CD14-positive monocyte (primary cell): ENCODE measurements around the gene C10orf95. TPM values are rescaled to one million over a fixed set of nuclear protein-coding genes. Genes with fewer than 3 reads are reported as not detected.

Source experiments
- DNase-seq, 3 donors: peaks; one replicate each; pipeline ENCODE4 v3.0.0-alpha.2; 2011 to 2022
- H2AFZ ChIP-seq: 2 replicates; pipeline ENCODE4 v1.6.0; 2012; ENCODE audit warnings: mild to moderate bottlenecking, low read depth, low read length, inconsistent platforms; ENCODE audit not compliant: insufficient read depth, poor library complexity, severe bottlenecking
- H3K27ac ChIP-seq, 2 donors: 1 replicate in 1 of 2; 2 replicates in 1 of 2; pipeline ENCODE4 v1.5.1; 2012 to 2013; ENCODE audit warnings: low read length in 2 of 2, control low read depth in 1 of 2, inconsistent platforms in 1 of 2, low read depth in 1 of 2, mild to moderate bottlenecking in 1 of 2
- H3K27me3 ChIP-seq, 2 donors: one replicate each; pipeline versions ENCODE4 v1.6.0 to v1.6.1; 2011 to 2013; ENCODE audit warnings: low read length in 2 of 2; ENCODE audit not compliant: control insufficient read depth in 2 of 2, insufficient read depth in 2 of 2
- H3K36me3 ChIP-seq, 2 donors: replicated peaks in 1 of 2; 1 replicate in 1 of 2; 2 replicates in 1 of 2; pipeline versions ENCODE4 v1.5.1 to v1.6.1; 2012 to 2013; ENCODE audit warnings: low read length in 2 of 2, control low read depth in 1 of 2, inconsistent platforms in 1 of 2, mild to moderate bottlenecking in 1 of 2; ENCODE audit not compliant: insufficient read depth in 2 of 2, control insufficient read depth in 1 of 2
- H3K4me1 ChIP-seq, 2 donors: 1 replicate in 1 of 2; 2 replicates in 1 of 2; pipeline versions ENCODE4 v1.5.1 to v1.6.1; 2012 to 2013; ENCODE audit warnings: low read length in 2 of 2, control low read depth in 1 of 2, inconsistent platforms in 1 of 2, mild to moderate bottlenecking in 1 of 2, moderate library complexity in 1 of 2; ENCODE audit not compliant: insufficient read depth in 2 of 2, control insufficient read depth in 1 of 2
- H3K4me2 ChIP-seq: replicated peaks from 2 replicates; pipeline ENCODE3; 2012; ENCODE audit warnings: low read length, moderate library complexity, mild to moderate bottlenecking; ENCODE audit not compliant: poor library complexity, severe bottlenecking; ENCODE audit errors: extremely low read depth
- H3K4me3 ChIP-seq, 3 experiments: fragments of 200-600 bp in 1 of 3; sonication (generic) in 1 of 3; replicated peaks in 1 of 3; 1 replicate in 2 of 3; 2 replicates in 1 of 3; pipeline ENCODE4 v1.5.1; 2011 to 2013; ENCODE audit warnings: low read length in 3 of 3, mild to moderate bottlenecking in 3 of 3, control low read depth in 2 of 3, low read depth in 2 of 3, inconsistent platforms in 1 of 3, moderate library complexity in 1 of 3
- H3K79me2 ChIP-seq: 2 replicates; pipeline ENCODE4 v1.6.0; 2012; ENCODE audit warnings: mild to moderate bottlenecking, control low read depth, inconsistent platforms, low read length, moderate library complexity; ENCODE audit not compliant: insufficient read depth
- H3K9ac ChIP-seq: 2 replicates; pipeline ENCODE4 v1.6.0; 2017; ENCODE audit warnings: low read length, mild to moderate bottlenecking; ENCODE audit not compliant: insufficient read depth, poor library complexity, severe bottlenecking
- H3K9me3 ChIP-seq, 2 donors: replicated peaks in 1 of 2; 1 replicate in 1 of 2; 2 replicates in 1 of 2; pipeline versions ENCODE4 v1.5.1 to v1.6.1; 2012 to 2013; ENCODE audit warnings: low read length in 2 of 2, control low read depth in 1 of 2; ENCODE audit not compliant: control insufficient read depth in 1 of 2, insufficient read depth in 1 of 2
- H4K20me1 ChIP-seq: 2 replicates; pipeline ENCODE4 v1.6.0; 2012; ENCODE audit warnings: mild to moderate bottlenecking, low read length, control low read depth, moderate library complexity; ENCODE audit not compliant: insufficient read depth
- H3K27ac Mint-ChIP-seq, 7 donors: one replicate each; pipeline ENCODE4 v1.8.0; 2020; ENCODE audit warnings: mild to moderate bottlenecking in 7 of 7, mixed read lengths in 7 of 7, moderate library complexity in 6 of 7, inconsistent platforms in 2 of 7
- H3K27me3 Mint-ChIP-seq, 3 donors: one replicate each; pipeline ENCODE4 v1.8.0; 2021 to 2022; ENCODE audit warnings: low read depth in 3 of 3, mild to moderate bottlenecking in 3 of 3, mixed read lengths in 3 of 3, moderate library complexity in 3 of 3, inconsistent platforms in 1 of 3
- H3K36me3 Mint-ChIP-seq, 2 donors: one replicate each; pipeline ENCODE4 v1.8.0; 2020; ENCODE audit warnings: mixed read lengths in 2 of 2, inconsistent platforms in 1 of 2, mild to moderate bottlenecking in 1 of 2
- H3K4me1 Mint-ChIP-seq: one replicate; pipeline ENCODE4 v1.8.0; 2020; ENCODE audit warnings: mild to moderate bottlenecking, mixed read lengths
- H3K4me3 Mint-ChIP-seq, 2 donors: one replicate each; pipeline ENCODE4 v1.8.0; 2020; ENCODE audit warnings: mild to moderate bottlenecking in 2 of 2, mixed read lengths in 2 of 2, moderate library complexity in 1 of 2
- H3K9me3 Mint-ChIP-seq, 7 donors: one replicate each; pipeline ENCODE4 v1.8.0; 2020 to 2022; ENCODE audit warnings: mixed read lengths in 7 of 7, mild to moderate bottlenecking in 6 of 7, moderate library complexity in 6 of 7, inconsistent platforms in 2 of 7
- WGBS: methylation state at CpG from one replicate; pipeline ENCODE4 v1.1.5; 2013; ENCODE audit warnings: missing lambda C conversion rate; ENCODE audit not compliant: insufficient coverage; 5-methylcytosine and 5-hydroxymethylcytosine counted together
- intact Hi-C, 2 donors: fragments of 100-400 bp; cut with micrococcal nuclease; formaldehyde crosslinking; loops; one replicate each; pipeline versions ENCODE4 v1.15.0 to v1.15.1; 2023
- polyA plus RNA-seq, 3 donors: library from polyadenylated mRNA; depleted of rRNA in 1 of 3; unstranded in 2 of 3; stranded (reverse) in 1 of 3; fragments of 300-500 nt in 2 of 3; fragments of >200 nt in 1 of 3; fragmentation: Illumina TruSeq in 2 of 3; gene quantifications; 1 replicate in 2 of 3; 2 replicates in 1 of 3; pipeline ENCODE4 v1.2.3, GENCODE V29; 2012 to 2021
- TF ChIP-seq, protein P1 (sequence below): fragments of 200-600 bp; IDR thresholded peaks from one replicate; pipeline ENCODE4 v1.8.0; 2022; ENCODE audit warnings: antibody characterized with exemption, mild to moderate bottlenecking

Gene C10orf95
- polyA plus RNA-seq, 3 donors: 0.27 TPM; not detected in 2

DNA sequence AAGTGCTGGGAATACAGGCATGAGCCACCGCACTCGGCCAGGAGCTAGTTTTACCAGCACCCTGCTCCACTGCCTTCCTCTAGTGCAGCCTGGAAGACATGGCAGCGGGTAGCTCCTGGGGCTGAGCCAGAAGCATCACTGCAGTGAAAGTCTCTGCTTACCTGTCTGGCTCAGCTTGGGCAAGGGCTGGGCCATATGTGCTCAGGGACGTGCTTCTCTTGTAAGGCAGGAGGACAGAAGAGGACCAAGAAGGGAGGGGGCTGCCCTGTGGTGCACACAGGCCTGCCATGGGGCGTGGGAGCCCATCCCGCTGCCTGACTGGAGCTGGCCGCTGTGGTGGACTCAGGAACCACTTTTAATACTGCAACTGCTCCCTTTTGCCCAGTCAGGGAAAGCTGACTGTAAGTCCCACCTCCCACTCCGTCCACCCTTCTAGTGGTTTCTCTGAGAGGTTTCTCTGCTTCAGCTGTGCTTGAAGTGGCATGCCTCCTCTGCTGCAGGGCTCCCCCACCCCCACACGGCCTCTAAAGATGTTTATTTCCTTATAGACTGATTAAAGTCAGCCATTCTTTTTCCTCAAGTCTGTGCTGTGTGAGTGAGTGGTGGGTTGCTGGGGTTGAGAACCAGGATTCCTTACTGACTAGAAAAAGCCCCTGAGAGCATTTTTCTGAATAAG is 25.3 kb upstream of the C10orf95 start:
- WGBS: 84% methylated on average over 5 of the region's 9 CpGs
- Histone ChIP-seq H3K9me3 (no peaks in the 10 kb centered on the region), H3K27me3 (no peaks in the 10 kb centered on the region), H3K4me3 (no peak overlapping the region), H2AFZ (no peak overlapping the region), H3K9ac (no peak overlapping the region), H4K20me1 (peaks cover 9% of the 10 kb centered on the region), H3K4me1 (peaks cover 0 to 6% of the 10 kb centered on the region in 2 donors), H3K4me2 (no peak overlapping the region), H3K27ac (no peak overlapping the region), H3K36me3 (peaks cover 24 to 51% of the 10 kb centered on the region in 2 donors), H3K79me2 (no peaks in the 10 kb centered on the region)
- no peaks in the 10 kb centered on the region for H3K9me3 Mint-ChIP-seq
- no peak overlapping the region for H3K4me3 Mint-ChIP-seq
- TF ChIP-seq, protein P1, sequence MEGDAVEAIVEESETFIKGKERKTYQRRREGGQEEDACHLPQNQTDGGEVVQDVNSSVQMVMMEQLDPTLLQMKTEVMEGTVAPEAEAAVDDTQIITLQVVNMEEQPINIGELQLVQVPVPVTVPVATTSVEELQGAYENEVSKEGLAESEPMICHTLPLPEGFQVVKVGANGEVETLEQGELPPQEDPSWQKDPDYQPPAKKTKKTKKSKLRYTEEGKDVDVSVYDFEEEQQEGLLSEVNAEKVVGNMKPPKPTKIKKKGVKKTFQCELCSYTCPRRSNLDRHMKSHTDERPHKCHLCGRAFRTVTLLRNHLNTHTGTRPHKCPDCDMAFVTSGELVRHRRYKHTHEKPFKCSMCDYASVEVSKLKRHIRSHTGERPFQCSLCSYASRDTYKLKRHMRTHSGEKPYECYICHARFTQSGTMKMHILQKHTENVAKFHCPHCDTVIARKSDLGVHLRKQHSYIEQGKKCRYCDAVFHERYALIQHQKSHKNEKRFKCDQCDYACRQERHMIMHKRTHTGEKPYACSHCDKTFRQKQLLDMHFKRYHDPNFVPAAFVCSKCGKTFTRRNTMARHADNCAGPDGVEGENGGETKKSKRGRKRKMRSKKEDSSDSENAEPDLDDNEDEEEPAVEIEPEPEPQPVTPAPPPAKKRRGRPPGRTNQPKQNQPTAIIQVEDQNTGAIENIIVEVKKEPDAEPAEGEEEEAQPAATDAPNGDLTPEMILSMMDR: no peak
- no peaks in the 10 kb centered on the region for H3K27me3 Mint-ChIP-seq
- DNase-seq: peak in 1 of 3 donors; percentile 2
- intact Hi-C loops: loop anchor here in 1 of 2 donors (5.0 to 10.0 kb wide), 2 partner anchors 39 to 82 kb away; partner anchors contain the start of gene NFKB2
- H3K4me1 Mint-ChIP-seq: peaks cover 9% of the 10 kb centered on the region
- H3K36me3 Mint-ChIP-seq: peaks cover 50 to 56% of the 10 kb centered on the region in 2 donors
- no peak overlapping the region for H3K27ac Mint-ChIP-seq

DNA sequence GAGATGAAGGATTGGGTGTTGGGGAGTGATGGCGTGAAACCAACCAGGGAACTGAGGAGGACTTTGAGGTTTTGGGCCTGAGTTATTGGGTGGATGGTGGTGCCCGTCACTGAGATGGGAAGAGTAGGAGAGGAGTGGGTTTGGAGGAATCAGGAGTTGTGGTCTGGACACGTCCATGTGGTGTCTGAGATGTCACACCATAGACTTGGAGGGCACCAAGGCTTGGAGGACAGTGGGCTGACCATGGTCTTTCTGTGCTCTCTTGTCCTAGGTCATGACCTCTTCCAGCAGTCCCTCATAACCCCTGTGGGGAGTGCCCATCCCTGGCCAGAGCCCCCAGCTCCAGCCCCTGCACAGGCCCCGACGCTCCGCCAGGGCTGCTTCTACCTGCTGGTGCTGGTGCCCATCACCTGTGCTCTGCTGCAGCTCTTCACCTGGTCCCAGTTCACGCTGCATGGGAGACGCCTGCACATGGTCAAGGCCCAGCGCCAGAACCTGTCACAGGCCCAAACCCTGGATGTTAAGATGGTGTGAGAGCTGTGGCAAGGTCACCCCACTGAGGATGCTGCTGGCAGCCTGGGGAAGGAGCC is 24.2 kb upstream of the C10orf95 start:
- 95% methylated on average over 8 of the region's 9 CpGs for WGBS
- Mint-ChIP-seq H3K36me3 (peaks cover 46 to 56% of the 10 kb centered on the region in 2 donors), H3K4me1 (peaks cover 12% of the 10 kb centered on the region), H3K4me3 (no peak overlapping the region), H3K9me3 (no peaks in the 10 kb centered on the region), H3K27me3 (no peaks in the 10 kb centered on the region), H3K27ac (peak overlapping the region in 2 of 7 donors; percentile 26 to 28)
- H3K36me3 ChIP-seq: peaks cover 16 to 40% of the 10 kb centered on the region in 2 donors
- no peak overlapping the region for H2AFZ ChIP-seq
- DNase-seq: peak in 1 of 3 donors; percentile 2
- no peak overlapping the region for H3K4me3 ChIP-seq
- H3K4me1 ChIP-seq: peaks cover 0 to 7% of the 10 kb centered on the region in 2 donors
- no peaks in the 10 kb centered on the region for H3K79me2 ChIP-seq
- no peak overlapping the region for H3K9ac ChIP-seq
- intact Hi-C loops: loop anchor here in 1 of 2 donors (5.0 to 10.0 kb wide), 2 partner anchors 38 to 81 kb away; partner anchors contain the start of gene NFKB2
- no peak overlapping the region for H3K27ac ChIP-seq
- TF ChIP-seq, protein P1: no peak
- H3K4me2 ChIP-seq: no peak overlapping the region
- H4K20me1 ChIP-seq: peaks cover 9% of the 10 kb centered on the region
- H3K27me3 ChIP-seq: no peaks in the 10 kb centered on the region
- H3K9me3 ChIP-seq: no peaks in the 10 kb centered on the region
